Hepatocyte (in vitro differentiated cells): ENCODE measurements around the gene C1orf21.

Experiments
- EZH2 ChIP-seq: fragments of 200-600 bp; sonication (generic); IDR thresholded peaks from 2 replicates; pipeline ENCODE4 v1.6.1; 2016; ENCODE audit warnings: antibody characterized with exemption, mild to moderate bottlenecking, borderline replicate concordance
- TF ChIP-seq, protein P1 (sequence below): fragments of 200-600 bp; sonication (generic); IDR thresholded peaks from 2 replicates; pipeline ENCODE4 v1.5.1; 2016; ENCODE audit warnings: antibody characterized with exemption, mild to moderate bottlenecking; ENCODE audit not compliant: poor library complexity

DNA sequence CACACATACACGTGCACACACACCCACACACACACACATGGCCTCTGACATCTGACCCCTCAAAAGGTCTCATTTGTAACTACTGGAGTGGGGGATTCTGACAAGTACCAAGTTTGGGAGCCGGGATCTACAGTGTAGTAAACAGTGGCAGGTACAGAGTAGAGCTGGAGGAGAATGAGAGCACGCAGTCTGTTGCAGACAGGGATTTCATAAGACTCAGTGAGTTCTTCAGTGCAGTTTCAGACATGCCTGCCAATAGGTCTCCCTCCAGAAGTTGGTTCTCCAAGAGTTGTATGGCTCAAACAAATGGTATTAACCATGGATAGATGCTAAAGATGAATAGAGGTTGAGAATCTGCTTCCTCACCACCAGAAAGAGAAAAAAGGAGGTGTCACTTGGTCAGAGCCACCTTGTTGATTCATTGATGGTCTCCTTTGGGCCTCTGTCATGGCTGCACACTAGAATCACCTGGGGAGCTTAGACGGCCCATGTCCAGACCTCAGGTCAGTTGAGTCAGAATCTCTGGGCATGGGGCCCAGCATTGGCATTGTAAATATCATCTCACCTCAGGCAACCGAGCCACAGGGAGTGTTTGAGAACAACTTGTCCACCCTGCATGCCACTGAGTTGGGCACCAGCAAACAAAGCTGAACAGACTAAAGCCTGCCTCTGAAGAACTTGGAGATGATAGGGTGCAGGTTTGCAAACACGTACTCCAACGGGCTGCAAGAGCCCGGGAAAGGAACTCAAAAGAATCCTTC lies 245.8 kb downstream of the C1orf21 start:
- TF ChIP-seq, protein P1, sequence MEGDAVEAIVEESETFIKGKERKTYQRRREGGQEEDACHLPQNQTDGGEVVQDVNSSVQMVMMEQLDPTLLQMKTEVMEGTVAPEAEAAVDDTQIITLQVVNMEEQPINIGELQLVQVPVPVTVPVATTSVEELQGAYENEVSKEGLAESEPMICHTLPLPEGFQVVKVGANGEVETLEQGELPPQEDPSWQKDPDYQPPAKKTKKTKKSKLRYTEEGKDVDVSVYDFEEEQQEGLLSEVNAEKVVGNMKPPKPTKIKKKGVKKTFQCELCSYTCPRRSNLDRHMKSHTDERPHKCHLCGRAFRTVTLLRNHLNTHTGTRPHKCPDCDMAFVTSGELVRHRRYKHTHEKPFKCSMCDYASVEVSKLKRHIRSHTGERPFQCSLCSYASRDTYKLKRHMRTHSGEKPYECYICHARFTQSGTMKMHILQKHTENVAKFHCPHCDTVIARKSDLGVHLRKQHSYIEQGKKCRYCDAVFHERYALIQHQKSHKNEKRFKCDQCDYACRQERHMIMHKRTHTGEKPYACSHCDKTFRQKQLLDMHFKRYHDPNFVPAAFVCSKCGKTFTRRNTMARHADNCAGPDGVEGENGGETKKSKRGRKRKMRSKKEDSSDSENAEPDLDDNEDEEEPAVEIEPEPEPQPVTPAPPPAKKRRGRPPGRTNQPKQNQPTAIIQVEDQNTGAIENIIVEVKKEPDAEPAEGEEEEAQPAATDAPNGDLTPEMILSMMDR: no peak
- no peak for TF ChIP-seq EZH2
